Measurements from ENCODE around the gene PRAME.

GRCh38 chr22:22578702-22579424, 19.8 kb upstream of the PRAME start:
- TF ChIP-seq, protein P1, sequence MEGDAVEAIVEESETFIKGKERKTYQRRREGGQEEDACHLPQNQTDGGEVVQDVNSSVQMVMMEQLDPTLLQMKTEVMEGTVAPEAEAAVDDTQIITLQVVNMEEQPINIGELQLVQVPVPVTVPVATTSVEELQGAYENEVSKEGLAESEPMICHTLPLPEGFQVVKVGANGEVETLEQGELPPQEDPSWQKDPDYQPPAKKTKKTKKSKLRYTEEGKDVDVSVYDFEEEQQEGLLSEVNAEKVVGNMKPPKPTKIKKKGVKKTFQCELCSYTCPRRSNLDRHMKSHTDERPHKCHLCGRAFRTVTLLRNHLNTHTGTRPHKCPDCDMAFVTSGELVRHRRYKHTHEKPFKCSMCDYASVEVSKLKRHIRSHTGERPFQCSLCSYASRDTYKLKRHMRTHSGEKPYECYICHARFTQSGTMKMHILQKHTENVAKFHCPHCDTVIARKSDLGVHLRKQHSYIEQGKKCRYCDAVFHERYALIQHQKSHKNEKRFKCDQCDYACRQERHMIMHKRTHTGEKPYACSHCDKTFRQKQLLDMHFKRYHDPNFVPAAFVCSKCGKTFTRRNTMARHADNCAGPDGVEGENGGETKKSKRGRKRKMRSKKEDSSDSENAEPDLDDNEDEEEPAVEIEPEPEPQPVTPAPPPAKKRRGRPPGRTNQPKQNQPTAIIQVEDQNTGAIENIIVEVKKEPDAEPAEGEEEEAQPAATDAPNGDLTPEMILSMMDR (IDR thresholded peaks at IDR 0.05), result no peak
- no peak for TF ChIP-seq POLR2AphosphoS5 (IDR thresholded peaks at IDR 0.05; ENCODE audit: low read depth, low read length)

Measured in Panc1 (cell line).